NOMO-1 treated with dmso at 0.1 percent for 144 hours (cell line): Measurements from ENCODE around the gene MKI67.

ENCODE experiments used
- DNase-seq: peaks from one replicate; lab custom pipeline; 2025; ENCODE audit not compliant: unreplicated experiment; lab: John Stamatoyannopoulos, UW

MKI67 gene

DNA sequence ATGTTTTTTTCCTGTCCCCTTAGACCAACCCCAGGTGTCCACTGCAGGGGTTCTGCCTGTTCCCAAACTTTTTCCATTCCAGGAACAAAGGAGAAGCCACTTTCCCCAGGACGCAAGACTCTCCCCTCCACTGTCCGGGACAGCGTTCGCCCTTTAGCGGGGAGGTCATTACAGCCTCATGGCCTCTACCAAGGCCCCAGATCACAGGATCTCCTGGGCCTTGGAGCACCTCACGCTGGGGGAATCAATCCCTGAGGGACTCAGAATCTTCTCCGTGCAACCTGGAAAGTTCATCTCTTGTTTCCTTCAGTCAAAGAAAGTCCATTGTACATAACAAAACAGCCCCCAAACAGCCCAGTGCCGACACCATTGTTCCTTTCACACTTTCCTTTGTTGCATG, 41.2 kb downstream of the MKI67 start:
- no peak for DNase-seq

DNA sequence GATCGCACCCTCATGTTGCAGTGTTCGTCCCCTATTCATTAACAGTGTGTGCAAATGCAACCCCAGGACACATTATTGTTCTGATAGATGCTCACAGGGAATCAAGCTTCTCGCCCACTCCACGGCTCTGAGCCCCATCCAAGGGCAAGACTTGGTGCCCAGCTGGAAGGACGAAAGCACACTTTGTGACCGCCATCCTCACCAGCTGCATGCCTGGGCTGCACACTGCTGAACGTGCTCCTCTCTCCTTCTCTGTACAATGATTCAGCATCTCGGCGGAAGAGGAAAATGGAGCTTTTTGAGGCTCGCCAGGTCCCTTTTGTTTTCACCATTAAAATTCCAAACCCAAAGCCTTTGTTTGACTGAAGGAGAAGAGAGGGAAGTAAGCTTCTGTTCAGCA, 41.9 kb downstream of the MKI67 start:
- DNase-seq = no peak

DNA sequence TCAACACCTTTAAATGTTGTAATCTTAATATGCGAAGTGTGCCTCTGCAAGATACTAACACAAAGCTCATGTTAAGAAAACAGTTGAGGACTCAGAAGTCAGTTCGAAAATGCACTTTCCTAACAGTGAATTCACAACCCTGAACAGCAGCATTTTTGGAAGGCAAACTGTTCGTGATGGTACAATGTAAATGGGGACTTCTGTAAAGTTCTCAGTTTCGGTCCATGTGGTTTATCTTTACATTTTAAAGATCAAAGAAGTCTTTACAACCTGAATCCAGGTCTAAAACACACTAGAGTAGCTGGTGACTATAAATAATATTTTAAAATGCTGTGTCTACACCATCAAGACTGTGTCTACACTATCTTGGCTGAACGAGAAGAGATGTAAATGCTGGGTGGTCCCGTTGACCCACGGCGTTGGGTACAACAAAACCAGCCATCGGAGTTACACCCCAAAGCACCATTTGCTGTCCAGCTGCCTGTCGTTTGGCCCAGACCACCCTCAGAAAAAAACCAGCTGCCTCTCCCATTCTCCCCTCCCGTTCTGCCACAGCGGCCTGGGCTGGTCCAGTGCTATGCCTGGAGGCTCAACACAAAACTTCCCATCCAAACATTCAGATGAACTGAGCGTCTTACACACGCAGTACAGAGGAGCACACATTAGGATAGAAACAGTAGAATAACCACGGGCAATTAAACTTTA, 42.9 kb downstream of the MKI67 start:
- no peak for DNase-seq

DNA sequence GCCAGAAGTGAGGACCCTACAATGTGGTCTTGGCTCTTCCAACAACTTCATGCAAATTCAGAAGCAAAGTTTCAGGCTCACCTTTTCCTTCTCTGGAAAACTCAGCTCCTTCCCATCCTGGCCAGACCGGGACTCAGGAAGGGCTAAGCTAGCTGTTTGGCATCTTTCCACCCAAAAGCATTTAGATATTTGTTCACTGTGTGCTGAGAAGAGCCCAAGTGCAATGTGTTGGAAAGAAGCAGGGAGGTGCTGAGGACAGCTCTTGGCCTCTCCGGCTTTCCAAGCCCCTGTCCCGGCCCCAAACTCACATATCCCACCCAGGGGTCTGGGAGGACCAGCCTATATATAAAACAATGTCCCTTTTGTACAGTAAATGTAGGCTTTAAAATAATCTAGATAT, 44.5 kb downstream of the MKI67 start:
- no peak for DNase-seq

DNA sequence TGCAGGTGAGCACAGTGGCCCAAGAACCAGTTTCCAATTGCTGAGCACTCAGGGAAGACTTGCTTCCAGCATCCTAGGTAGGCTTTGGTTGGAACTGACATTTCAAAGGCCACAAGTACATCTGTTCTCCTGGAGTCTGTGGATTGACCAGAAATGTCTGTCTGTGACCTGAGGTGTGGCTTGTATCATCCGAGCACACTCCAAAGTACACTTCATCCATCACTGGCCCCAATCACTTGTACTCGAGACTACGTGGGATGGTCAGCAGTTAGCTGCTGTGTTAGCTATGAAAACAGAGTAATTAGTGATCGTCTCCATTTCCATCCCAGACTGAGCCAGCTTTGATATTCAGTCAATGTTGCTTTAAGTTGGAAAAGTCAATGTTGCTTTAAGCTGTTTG, 45.0 kb downstream of the MKI67 start:
- no peak for DNase-seq

DNA sequence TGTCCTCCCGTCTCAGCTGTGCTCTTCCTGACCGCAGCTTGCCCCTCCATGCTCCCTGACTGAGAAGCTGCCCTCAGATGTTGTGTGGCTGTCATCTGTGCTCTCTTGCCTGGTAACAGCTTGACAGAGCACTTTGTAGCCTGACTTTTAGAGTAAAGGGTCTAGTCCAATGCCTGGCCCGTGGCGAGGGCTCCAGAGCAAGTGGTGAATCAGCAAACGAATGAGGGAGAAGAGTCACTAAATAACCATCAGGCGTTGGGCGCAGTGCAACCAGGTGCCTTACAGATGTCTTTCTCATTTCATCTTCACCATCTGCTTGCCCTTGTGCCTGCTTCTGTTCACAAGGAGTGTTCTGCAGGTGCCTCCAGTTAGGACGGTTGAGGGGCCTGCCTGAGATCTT, 45.6 kb downstream of the MKI67 start:
- no peak for DNase-seq

DNA sequence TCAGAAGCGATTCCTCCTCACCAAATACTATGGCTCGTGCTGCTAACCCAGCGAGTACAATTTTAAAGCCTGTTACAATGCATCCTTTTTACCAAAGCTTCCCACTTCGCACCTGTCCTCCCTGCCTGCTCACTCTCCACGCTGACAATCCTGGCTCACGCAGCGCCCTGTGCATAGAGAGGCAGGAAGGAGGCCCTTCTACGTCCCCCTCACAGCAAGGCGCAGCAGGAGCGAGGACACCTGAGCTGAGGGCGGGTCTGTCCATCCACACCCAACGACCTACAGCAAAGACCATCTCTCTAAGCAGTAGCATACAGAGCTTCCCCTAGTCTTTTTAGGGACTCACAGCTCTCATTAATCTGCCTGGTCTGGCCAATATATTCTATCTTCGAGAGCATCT, 46.0 kb downstream of the MKI67 start:
- no peak for DNase-seq

DNA sequence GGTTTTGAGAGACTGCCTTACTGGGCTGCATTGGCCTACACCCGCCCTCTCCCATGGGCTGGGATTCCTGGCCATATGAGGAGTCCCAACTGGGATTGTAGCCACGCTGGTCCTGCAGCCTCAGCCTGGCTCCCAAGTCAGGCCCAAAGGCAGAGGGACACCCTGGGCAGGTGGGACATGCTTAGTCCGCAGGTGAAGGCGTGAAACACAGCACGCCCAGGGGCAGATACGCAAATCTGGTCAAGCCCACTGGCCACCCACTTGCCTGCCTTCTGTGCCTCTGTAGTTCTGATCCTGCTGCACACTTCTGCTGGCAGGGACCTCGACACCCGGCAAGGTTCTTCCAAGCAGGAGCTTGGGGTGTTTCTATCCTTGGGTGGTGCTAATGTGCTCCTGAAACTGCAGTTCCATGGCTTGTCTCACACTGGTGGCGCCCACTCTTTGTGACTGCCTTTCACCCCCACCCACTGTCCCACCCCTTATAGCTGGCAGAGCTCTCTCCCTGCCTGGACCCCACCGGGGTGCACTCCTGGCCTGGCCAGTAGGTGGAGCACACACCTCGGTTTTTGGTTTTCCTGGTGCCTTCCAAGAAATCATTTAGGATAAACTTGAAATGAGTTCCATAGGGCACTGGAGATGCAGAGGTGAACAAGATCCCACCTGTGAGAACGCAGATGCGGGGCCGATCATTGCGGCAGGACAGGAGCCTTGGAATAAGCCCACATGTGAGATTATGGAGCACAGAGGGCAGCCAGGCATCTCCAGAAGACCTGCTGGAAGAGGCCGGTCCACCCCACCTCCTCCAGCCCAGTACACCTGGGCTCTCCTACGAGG, 47.9 kb downstream of the MKI67 start:
- DNase-seq = no peak

DNA sequence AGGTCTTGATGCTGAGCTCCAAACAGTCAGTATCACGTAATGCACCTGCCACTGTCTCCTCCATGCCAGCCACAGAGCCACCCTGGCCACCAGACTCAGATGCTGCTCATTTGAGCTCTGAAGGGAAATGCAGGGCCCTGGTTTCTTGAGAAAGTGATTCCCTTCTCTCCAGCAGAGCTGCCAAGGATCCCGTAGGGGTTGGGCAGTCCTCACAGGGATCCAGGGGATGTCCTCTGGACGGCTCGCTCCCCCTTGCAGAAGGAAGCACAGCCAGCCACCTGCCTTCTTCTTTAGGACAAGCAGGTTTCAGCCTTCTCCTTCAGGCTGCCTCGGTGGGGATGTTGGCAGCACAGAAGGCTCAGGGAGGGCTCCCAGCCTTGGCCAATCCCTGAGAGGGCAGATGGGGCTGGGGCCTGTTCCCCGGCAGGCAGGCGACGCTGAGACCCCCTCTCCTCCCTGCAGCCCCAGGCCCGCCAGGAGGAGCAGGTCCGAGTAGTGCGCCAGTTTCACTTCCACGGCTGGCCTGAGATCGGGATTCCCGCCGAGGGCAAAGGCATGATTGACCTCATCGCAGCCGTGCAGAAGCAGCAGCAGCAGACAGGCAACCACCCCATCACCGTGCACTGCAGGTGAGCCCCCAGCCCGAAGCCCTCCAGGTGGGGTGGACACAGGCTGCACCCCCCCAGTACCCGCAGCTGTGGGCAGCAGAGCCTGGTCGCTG, 48.9 kb downstream of the MKI67 start:
- DNase-seq = no peak

DNA sequence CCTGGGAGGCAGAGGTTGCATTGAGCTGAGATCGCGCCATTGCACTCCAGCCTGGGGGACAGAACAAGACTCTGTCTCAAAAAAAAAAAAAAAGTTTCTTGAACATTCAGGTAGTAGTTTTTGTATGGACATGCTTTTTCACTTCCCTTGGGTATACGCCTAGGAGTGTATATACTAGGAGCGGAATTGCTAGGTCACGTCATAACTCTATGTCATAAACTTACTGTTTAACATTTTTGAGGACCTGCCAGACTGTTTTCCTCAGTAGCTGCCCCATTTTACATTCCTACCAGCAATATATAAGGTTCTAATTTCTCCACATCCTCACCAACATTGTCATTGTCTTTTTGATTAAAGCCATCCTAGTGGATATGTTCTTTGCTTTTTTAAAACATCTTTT, 51.6 kb downstream of the MKI67 start:
- no peak for DNase-seq

DNA sequence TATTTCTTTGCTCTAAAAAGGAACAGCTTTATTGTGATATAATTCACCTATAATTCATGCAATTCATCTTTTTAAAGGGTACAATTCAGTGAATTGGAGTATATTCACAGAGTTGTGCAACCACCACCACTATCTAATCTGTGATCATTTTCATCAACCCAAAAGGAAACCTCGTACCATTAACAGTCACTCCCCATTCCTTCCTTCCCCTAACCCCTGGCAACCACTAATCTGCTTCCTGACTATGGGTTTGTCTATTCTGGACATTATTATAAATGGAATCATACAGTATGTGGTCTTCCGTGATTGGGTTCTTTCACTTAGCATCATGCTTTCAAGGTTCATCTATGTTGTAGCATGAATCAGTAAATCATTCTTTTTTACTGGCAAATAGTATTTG, 52.3 kb downstream of the MKI67 start:
- DNase-seq = no peak

DNA sequence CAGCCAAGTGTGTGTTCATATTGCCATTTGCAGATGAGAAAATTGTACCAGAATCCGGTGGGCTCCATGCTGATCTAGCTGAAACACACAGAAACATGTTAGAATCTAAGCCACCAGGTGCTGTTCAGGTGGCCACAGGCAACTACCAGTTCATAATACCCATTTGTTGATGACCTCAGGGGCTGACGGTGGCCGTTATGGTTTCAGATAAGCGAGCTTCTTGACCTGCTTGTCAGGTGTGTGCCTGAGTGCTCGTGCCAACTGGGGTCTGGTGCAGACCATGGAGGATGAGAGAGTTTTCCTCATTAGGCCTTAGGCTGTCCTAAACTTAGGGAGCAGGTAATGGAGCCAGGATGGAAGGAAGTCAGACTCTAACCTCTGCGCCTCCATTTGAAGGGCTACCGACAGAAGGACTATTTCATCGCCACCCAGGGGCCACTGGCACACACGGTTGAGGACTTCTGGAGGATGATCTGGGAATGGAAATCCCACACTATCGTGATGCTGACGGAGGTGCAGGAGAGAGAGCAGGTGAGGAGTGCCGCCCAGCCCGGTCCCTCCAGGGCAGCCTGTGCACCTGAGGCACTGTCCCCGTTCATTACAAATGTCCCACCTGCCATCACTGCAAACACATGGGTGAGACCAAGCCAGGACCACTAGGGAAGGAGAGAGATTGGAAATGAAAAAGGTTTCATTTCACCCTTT, 53.1 kb downstream of the MKI67 start:
- no peak for DNase-seq

DNA sequence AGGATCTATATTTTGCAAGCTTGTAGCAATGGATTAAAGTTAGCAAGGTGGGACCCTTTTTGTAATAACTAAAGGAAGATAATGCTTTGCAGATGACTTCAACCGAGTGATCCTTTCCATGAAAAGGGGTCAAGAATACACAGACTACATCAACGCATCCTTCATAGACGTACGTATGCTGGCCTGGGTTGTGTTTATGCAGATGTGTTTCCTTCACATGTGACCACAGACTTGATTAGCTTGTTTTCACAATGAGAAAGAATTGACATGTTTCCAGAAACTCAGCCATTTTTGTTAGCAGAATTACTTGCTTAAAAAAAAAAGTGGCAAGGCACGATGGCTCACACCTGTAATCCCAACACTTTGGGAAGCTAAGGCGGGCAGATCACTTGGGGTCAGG, 54.2 kb downstream of the MKI67 start:
- DNase-seq = no peak

DNA sequence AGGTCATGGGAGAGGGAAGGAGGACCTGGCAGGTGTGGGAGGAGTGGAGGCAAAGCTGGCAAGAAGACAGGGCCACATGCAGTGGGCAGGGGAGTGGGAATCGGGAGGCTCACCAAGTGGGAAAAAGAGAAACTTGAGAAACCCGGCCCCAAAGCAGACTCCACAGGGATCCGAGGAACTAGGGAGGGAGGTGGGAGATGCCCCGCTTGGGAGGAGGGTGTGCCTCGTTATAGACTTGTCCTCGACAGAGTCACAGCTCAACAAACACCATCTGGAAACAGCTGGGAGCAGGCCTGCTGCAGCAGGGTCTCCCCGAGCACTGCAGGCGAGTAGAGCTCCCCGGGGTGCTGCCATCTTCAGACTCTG, 54.8 kb downstream of the MKI67 start:
- no peak for DNase-seq

DNA sequence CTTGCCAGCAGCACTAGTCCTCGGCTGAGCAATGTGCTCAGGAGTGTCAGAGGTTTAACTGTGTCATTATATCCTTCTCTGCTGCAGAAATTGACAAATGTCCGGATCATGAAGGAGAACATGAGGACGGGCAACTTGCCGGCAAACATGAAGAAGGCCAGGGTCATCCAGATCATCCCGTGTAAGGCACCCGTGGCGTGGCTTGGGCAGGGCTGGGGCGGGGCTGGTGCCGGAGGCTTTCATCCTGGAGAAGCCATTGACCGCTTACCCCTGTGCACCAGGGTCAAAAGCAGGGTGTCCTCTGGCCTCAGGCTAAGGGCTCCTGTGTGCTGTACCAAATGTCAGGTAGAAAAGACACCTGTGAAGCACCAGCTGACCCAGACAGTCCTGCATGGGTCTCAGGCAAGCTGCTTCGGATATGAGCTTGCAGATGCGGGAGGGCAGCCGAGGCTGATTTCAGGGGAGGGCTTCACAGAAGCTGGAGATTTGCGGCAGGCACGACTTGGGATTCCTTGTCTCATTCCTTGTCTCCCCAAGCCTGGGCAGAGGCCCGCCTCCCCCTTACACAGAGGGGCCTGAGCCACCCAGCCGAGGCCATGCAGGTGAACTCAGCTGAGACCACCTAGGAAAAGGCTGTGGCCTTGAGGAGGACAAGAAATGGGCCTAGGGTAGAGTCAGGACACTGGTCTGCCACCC, 55.4 kb downstream of the MKI67 start:
- no peak for DNase-seq

DNA sequence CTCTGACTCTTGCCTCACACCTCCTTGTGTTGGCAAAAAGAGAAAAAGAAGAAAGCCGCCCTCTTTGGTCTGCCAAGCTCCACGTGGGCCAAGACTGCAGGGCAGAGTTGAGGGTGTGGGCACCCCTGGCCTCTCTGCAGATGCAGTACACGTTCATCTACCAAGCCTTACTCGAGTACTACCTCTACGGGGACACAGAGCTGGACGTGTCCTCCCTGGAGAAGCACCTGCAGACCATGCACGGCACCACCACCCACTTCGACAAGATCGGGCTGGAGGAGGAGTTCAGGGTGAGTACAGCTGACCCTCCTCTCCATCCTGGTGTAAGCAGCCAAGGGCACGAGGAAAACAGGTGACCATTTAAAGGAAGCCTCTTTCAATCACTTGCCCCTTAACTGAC, 56.1 kb downstream of the MKI67 start:
- no peak for DNase-seq

DNA sequence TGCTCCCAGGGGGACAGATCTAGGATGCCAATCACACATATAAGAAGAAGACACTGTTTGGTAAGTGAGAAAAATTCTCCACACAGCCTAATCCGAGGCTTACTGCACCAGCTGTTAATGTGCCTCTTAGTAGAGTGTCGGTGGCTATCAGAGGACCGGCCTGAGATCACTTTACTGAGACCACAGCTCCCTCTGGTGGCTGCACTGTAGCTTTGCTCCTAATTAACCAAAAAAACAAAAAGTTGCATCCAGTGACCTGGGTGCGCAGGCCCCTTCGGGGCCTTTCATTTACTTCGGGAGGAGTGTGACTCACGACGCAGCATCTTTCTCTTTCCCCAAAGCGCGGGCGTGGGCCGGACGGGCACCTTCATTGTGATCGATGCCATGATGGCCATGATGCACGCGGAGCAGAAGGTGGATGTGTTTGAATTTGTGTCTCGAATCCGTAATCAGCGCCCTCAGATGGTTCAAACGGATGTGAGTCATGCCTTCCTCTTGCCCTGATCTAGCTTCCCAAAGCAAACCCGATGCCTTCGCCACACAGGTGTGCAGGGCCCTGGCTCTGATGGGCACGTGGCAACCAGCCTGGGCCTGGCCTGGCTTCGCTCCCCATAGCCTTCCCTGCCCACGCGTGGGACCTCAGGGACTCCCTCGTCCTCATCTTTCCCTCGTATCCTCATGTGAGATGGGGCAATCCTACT, 56.7 kb downstream of the MKI67 start:
- DNase-seq = peak; percentile 37

DNA sequence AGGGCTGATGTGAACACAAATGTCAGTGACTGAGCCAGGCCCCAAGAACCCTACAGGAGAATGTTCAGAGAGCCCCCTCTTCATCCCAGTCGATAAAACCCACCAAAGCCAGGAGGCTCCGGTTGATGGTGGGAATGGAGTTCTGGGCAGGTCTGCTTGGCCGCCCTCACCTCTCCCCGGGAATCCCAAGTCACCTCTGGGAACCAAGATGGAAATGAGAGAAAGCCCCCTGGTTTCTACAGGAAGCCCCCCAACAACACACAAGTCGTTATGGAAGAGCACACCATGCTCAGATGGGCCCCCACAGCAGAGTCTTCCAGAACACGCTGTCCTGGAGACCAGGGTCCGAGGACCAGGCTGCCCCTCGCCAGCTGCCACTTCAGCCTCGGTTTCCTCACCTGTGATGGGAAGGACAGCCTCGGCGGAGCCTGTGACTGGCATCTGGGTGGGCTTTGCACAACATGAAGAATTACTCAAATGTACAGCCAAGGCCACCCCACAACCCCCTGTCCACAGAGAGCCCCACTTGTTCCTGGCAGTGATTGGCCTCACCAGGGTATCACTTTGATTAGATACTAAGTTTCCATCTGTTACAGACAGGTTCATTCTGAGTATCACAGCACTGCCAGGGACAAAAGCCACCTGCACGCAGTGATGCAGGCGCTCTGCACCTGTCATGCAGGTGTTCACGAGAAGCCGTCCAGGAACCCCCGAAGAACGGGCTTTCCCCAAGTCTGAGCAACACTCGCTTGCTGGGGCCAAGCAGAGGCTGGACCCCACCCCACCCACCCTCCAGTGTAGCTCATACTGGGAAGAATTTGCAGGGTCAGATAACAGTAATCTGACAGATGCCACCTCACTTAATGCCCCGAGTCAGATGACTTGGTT, 57.6 kb downstream of the MKI67 start:
- DNase-seq = no peak

DNA sequence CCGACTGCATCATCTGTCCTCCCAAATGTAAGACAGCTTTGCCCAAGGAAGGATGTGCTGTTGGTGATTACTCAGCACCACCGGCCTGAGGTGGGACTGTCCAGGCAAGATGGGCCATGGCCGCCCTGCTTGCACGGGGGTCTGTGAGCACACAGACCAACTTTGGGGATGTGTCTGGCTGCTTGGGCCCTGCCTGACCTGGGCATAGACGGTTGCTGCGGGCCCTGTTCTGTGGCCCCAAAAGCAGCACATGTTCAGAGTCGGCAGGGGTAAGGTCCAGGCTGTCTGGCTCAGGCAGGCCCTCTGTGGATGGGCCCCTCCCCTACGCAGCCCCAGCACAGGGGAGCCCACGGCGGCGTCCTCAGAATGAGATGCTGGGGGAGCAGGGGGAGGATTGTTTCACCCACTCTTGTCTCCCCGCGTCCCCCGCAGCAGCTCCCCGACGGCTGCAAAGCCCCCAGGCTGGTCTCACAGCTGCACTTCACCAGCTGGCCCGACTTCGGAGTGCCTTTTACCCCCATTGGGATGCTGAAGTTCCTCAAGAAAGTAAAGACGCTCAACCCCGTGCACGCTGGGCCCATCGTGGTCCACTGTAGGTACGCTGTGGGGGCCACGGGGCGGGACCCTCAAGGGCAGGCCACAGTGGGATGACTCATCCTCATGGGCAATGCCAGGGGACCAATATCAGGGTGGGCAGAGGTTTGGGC, 58.4 kb downstream of the MKI67 start:
- no peak for DNase-seq
